GM19324 (cell line): ENCODE measurements around the gene PRRX2.

Experiments
- ATAC-seq: cut with Tn5 transposase; IDR thresholded peaks from one replicate; pipeline ENCODE4 v1.9.1; 2021; ENCODE audit warnings: mild to moderate bottlenecking, moderate library complexity; ENCODE audit not compliant: unreplicated experiment, low FRiP score

Gene PRRX2

DNA sequence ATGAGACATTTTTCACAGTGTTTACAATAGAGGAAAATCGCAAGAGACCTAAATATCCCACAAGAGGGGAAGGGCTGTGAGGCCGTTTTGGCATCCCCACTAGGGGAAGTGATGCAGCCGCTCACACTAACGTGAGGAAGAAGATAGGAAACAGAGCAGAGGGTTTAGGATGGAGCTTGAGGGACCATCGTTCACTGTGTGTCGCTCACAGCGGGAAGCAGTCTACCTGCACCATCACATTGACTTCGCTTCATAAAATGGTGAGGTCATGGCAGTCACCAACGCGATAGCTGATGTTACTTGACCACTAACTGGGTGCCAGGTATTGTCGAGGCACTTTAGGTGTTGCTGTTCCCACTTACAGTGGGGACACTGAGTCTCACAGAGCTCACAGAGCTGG, 35.6 kb downstream of the PRRX2 start:
- no peak for ATAC-seq

- ATAC-seq: no peak
These were observed 36.1 kb downstream of the PRRX2 start for GRCh38 chr9:129701549-129701948.

GRCh38 chr9:129702589-129703520, 37.4 kb downstream of the PRRX2 start:
- no peak for ATAC-seq

DNA sequence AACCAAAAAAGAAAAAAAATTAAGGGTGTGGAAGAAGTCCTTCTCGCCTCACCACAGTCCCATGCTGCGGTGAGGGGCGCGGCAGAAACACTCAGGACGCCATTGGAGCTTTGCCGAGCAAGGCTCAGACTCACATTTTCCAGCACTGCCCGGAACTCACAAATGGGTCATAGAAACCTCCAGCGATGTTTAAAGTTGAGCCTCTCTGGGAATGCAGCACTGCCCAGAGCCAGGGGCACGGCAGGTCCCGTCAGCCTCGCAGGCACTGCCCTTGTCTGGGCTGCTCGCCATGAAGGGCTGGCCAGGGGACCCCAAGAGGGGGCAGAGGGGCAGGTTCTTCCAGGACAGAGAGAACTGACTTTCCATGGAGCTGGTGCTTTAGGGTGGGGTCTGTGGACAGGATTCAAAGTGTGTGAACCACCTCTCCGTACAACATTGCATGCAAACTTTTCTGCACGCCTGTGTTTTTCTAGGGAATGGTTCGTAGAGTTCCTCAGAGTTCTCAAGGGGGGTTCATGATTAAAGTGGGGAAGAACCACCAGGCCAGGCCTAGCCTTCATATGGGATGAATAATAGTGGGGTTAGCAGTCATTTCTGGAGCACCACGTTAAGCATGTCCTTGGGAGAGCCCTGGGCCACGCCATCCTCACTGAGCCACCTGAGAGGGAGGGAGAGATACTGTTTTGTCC, 38.4 kb downstream of the PRRX2 start:
- ATAC-seq: no peak

- no peak for ATAC-seq
These were observed 39.4 kb downstream of the PRRX2 start for GRCh38 chr9:129704807-129705206.

DNA sequence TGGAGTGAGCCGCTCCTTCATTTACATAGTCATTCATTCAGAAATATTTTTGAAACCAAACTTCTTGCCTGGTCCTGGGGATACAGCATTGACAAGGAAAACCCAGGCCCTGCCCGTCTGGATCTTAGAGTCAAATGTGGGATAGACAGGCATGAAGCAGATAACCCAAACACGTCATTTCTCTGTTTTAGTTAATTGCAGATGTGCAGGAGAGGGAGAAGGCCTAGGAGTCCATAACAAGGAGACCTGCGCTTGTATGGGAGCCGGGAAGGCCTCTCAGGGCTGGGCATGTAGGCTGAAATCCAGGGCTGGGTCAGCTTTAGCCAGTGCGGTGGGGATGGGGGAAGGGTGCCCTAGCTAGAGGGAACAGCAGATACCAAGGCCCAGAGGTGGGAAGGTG, 43.3 kb downstream of the PRRX2 start:
- ATAC-seq: no peak

- no peak for ATAC-seq
These were observed 44.2 kb downstream of the PRRX2 start for GRCh38 chr9:129709438-129710168.

DNA sequence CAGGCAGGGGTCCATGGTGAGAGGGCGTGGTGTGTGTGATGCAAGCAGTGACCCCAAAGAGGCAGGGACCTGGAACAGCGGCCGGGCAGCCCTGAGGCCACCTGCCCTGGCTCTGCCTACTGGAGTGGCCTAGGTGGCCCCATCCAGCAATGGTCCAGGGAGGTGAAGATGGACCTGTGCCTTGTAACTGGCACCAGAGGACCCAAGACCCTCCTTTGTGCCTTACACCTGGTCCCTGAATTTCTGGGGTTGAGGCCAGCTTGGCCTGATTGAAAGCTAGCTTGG, 44.7 kb downstream of the PRRX2 start:
- ATAC-seq: no peak

GRCh38 chr9:129712634-129713401, 47.4 kb downstream of the PRRX2 start:
- ATAC-seq: no peak

- ATAC-seq: no peak
These were observed 47.9 kb downstream of the PRRX2 start for GRCh38 chr9:129713402-129713679.

DNA sequence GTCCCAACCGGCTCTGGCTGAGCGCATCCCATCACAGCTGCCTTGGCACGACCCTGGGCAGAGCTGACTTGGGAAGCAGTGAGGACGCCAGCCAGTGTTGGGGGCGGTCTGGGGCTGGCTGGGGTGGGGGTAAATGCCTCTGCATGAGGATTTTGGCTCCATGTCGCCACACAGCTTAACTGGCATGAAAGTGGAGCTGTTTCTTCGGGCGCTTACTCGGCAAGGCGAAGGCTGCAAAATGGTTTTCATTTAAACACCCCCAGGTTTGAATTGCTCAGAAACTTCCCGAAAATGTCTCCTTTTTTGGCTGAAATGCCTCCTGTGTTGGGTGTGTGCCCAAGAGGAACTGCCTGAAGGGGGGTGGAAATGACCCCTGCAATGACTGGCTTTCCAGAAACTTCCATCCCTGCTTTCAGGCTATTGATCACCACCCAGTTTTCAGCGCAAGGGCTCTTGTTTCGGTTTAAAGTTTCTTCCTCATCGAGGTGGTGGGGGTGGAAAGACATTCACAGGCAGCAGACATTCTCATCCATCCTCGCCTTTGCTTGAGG, 49.1 kb downstream of the PRRX2 start:
- ATAC-seq: no peak

- ATAC-seq: no peak
These were observed 50.6 kb downstream of the PRRX2 start for GRCh38 chr9:129716091-129716490.

- no peak for ATAC-seq
These were observed 52.5 kb downstream of the PRRX2 start for GRCh38 chr9:129717991-129718390.

DNA sequence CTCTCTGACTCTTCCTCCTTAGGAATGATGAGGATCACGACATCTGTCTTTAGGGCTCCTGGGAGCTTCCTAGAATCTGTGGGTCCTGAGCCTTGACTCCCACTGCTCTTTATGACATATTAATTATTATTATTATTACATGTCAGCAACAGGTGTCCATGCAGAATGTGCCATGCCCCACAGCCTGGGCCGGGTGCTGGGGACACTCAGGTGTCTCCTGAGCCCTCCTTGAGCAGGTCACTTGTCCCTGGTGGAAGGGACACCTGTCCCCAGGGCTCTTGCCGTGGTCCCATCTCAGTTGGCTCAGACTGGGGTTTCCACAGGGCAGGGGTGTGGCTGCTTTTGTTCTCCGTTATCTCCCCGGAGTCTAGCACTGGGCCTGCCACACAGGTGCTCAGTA, 53.2 kb downstream of the PRRX2 start:
- ATAC-seq: no peak

GRCh38 chr9:129719135-129719534, 53.7 kb downstream of the PRRX2 start:
- ATAC-seq: no peak

DNA sequence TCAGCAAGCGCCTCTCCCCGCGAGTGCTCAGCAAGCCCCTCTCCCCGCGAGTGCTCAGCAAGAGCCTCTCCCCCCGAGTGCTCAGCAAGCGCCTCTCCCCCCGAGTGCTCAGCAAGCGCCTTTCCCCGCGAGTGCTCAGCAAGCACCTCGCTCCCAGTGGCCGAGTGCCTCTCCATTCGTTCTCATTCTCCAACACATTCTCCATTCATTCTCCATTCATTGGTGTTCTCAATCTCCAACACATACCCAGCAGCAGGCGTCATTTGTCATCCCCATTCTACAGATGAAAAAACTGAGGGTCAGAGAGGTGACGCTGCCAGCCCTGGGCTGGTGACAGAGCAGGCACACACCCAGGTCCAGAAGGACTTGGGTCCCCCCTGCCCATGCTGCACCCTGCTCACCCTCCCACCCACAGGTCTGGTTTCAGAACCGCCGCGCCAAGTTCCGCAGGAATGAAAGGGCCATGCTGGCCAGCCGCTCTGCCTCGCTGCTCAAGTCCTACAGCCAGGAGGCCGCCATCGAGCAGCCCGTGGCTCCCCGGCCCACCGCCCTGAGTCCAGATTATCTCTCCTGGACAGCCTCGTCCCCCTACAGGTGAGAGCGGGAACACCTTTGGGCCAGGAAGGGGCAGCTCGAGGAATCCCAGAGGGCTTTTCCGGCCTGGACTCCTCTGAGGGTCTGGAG, 54.9 kb downstream of the PRRX2 start:
- no peak for ATAC-seq

- ATAC-seq: no peak
These were observed 55.6 kb downstream of the PRRX2 start for GRCh38 chr9:129720865-129721545.

- ATAC-seq: no peak
These were observed 57.5 kb downstream of the PRRX2 start for GRCh38 chr9:129722913-129723312.

- no peak for ATAC-seq
These were observed 59.2 kb downstream of the PRRX2 start for GRCh38 chr9:129724456-129725190.
